AG09319 (cell line): Measurements from ENCODE around the gene MORC2.

Experiments used
- DNase-seq: peaks from one replicate; pipeline ENCODE4 v3.0.0-alpha.2; 2010; ENCODE audit warnings: low read depth; ENCODE audit errors: extremely low read depth
- CTCF ChIP-seq: IDR thresholded peaks from 2 replicates; pipeline ENCODE4 v1.5.1; 2011; ENCODE audit warnings: low read depth, mild to moderate bottlenecking, inconsistent platforms, low read length, moderate library complexity

Gene MORC2

GRCh38 chr22:30876915-30877553 lies 91.5 kb downstream of the MORC2 start:
- no peak for TF ChIP-seq CTCF
- DNase-seq = no peak

- DNase-seq = no peak
Observed at GRCh38 chr22:30876221-30876751, 92.3 kb downstream of the MORC2 start.

GRCh38 chr22:30875481-30876215 lies 92.9 kb downstream of the MORC2 start:
- no peak for TF ChIP-seq CTCF
- DNase-seq = no peak

More at GRCh38 chr22:30876221-30876751, 92.3 kb downstream of the MORC2 start:
- TF ChIP-seq CTCF = no peak
